ENCODE measurements around the gene MTURN.

The MTURN gene

GRCh38 chr7:30184791-30185487 is 50.2 kb downstream of the MTURN start:
- Histone ChIP-seq H3K9ac (ENCODE audit: low read depth, low read length, poor library complexity) (no peak overlapping the region), H3K18ac (ENCODE audit: low read length) (no peak overlapping the region), H3K14ac (ENCODE audit: low read length) (no peak overlapping the region), H3K4me1 (ENCODE audit: control insufficient read depth in 2 of 2, insufficient read depth in 1 of 2, low read depth in 1 of 2, low read length in 2 of 2) (peaks cover 0 to 3% of the 10 kb centered on the region in 2 donors), H3K4me3 (ENCODE audit: low read length in 2 of 2) (no peak overlapping the region), H2BK15ac (ENCODE audit: low read length) (no peak overlapping the region), H3K27me3 (ENCODE audit: control insufficient read depth in 3 of 3, insufficient read depth in 3 of 3, low read depth in 1 of 3, low read length in 3 of 3) (peaks cover 0 to 6% (median 0%) of the 10 kb centered on the region in 3 experiments), H2AFZ (ENCODE audit: low read length) (no peak overlapping the region), H3K36me3 (replicated peaks in 1 of 2; ENCODE audit: control insufficient read depth in 2 of 2, insufficient read depth in 2 of 2, low read length in 2 of 2) (no peaks in the 10 kb centered on the region), H4K8ac (ENCODE audit: low read depth, low read length) (no peak overlapping the region), H2AK5ac (ENCODE audit: low read depth, low read length) (no peak overlapping the region), H4K91ac (ENCODE audit: low read depth, low read length, poor library complexity) (no peak overlapping the region), H3K23ac (ENCODE audit: low read depth, low read length, poor library complexity) (no peak overlapping the region), H2BK12ac (ENCODE audit: low read length) (no peak overlapping the region), H3K79me1 (ENCODE audit: low read depth, low read length) (no peaks in the 10 kb centered on the region), H3K9me3 (replicated peaks in 1 of 2; ENCODE audit: control insufficient read depth in 2 of 2, insufficient read depth in 1 of 2, low read depth in 1 of 2, low read length in 2 of 2) (peaks cover 0 to 6% of the 10 kb centered on the region in 2 donors), H2BK120ac (ENCODE audit: low read depth, low read length) (no peak overlapping the region), H2BK5ac (ENCODE audit: low read length) (no peak overlapping the region), H3K27ac (replicated peaks; ENCODE audit: low read length) (no peak overlapping the region), H3K4me2 (ENCODE audit: insufficient read depth, low read length, poor library complexity, severe bottlenecking) (no peak overlapping the region), H3K4ac (ENCODE audit: low read length) (no peak overlapping the region)
- DNase-seq (ENCODE audit: low spot score), result no peak
- no CpG with 5 or more reads among the region's 4 CpGs for WGBS, 2 donors (ENCODE audit: extremely low coverage in 2 of 2, insufficient read length in 2 of 2, insufficient replicate concordance in 1 of 2)

- Histone ChIP-seq H4K91ac (ENCODE audit: low read depth, low read length, poor library complexity) (no peak overlapping the region), H2BK5ac (ENCODE audit: low read length) (no peak overlapping the region), H3K4me3 (ENCODE audit: low read length in 2 of 2) (no peak overlapping the region), H2BK120ac (ENCODE audit: low read depth, low read length) (no peak overlapping the region), H3K36me3 (replicated peaks in 1 of 2; ENCODE audit: control insufficient read depth in 2 of 2, insufficient read depth in 2 of 2, low read length in 2 of 2) (no peaks in the 10 kb centered on the region), H2BK12ac (ENCODE audit: low read length) (no peak overlapping the region), H3K14ac (ENCODE audit: low read length) (no peak overlapping the region), H2AFZ (ENCODE audit: low read length) (no peak overlapping the region), H3K23ac (ENCODE audit: low read depth, low read length, poor library complexity) (no peak overlapping the region), H3K4me1 (ENCODE audit: control insufficient read depth in 2 of 2, insufficient read depth in 1 of 2, low read depth in 1 of 2, low read length in 2 of 2) (peaks cover 0 to 3% of the 10 kb centered on the region in 2 donors), H3K4me2 (ENCODE audit: insufficient read depth, low read length, poor library complexity, severe bottlenecking) (no peak overlapping the region), H3K27ac (replicated peaks; ENCODE audit: low read length) (no peak overlapping the region), H4K8ac (ENCODE audit: low read depth, low read length) (no peak overlapping the region), H2BK15ac (ENCODE audit: low read length) (no peak overlapping the region), H3K9ac (ENCODE audit: low read depth, low read length, poor library complexity) (no peak overlapping the region), H3K79me1 (ENCODE audit: low read depth, low read length) (no peaks in the 10 kb centered on the region), H3K4ac (ENCODE audit: low read length) (no peak overlapping the region), H2AK5ac (ENCODE audit: low read depth, low read length) (no peak overlapping the region), H3K18ac (ENCODE audit: low read length) (no peak overlapping the region), H3K9me3 (replicated peaks in 1 of 2; ENCODE audit: control insufficient read depth in 2 of 2, insufficient read depth in 1 of 2, low read depth in 1 of 2, low read length in 2 of 2) (peaks cover 0 to 6% of the 10 kb centered on the region in 2 donors), H3K27me3 (ENCODE audit: control insufficient read depth in 3 of 3, insufficient read depth in 3 of 3, low read depth in 1 of 3, low read length in 3 of 3) (peaks cover 0 to 6% (median 0%) of the 10 kb centered on the region in 3 experiments)
- no peak for DNase-seq (ENCODE audit: low spot score)
These were observed 50.7 kb downstream of the MTURN start for GRCh38 chr7:30185496-30185895.

- no peak overlapping the region for H3K4me2 ChIP-seq (ENCODE audit: insufficient read depth, low read length, poor library complexity, severe bottlenecking)
- no peaks in the 10 kb centered on the region for H3K79me1 ChIP-seq (ENCODE audit: low read depth, low read length)
- no peak overlapping the region for H3K27ac ChIP-seq (replicated peaks; ENCODE audit: low read length)
- H2BK12ac ChIP-seq (ENCODE audit: low read length), result no peak overlapping the region
- H3K14ac ChIP-seq (ENCODE audit: low read length), result no peak overlapping the region
- H2AFZ ChIP-seq (ENCODE audit: low read length), result no peak overlapping the region
- H2BK120ac ChIP-seq (ENCODE audit: low read depth, low read length), result no peak overlapping the region
- no peak overlapping the region for H3K4ac ChIP-seq (ENCODE audit: low read length)
- no CpG with 5 or more reads among the region's 1 CpG for WGBS, 2 donors (ENCODE audit: extremely low coverage in 2 of 2, insufficient read length in 2 of 2, insufficient replicate concordance in 1 of 2)
- H3K36me3 ChIP-seq (replicated peaks in 1 of 2; ENCODE audit: control insufficient read depth in 2 of 2, insufficient read depth in 2 of 2, low read length in 2 of 2), result no peaks in the 10 kb centered on the region
- no peak overlapping the region for H2BK5ac ChIP-seq (ENCODE audit: low read length)
- H3K27me3 ChIP-seq (ENCODE audit: control insufficient read depth in 3 of 3, insufficient read depth in 3 of 3, low read depth in 1 of 3, low read length in 3 of 3), result no peaks in the 10 kb centered on the region
- no peak overlapping the region for H3K23ac ChIP-seq (ENCODE audit: low read depth, low read length, poor library complexity)
- no peak overlapping the region for H3K4me3 ChIP-seq (ENCODE audit: low read length in 2 of 2)
- no peak overlapping the region for H3K18ac ChIP-seq (ENCODE audit: low read length)
- no peak overlapping the region for H4K8ac ChIP-seq (ENCODE audit: low read depth, low read length)
- no peak for DNase-seq (ENCODE audit: low spot score)
- no peak overlapping the region for H4K91ac ChIP-seq (ENCODE audit: low read depth, low read length, poor library complexity)
- H3K4me1 ChIP-seq (ENCODE audit: control insufficient read depth in 2 of 2, insufficient read depth in 1 of 2, low read depth in 1 of 2, low read length in 2 of 2), result peaks cover 0 to 3% of the 10 kb centered on the region in 2 donors
- H2BK15ac ChIP-seq (ENCODE audit: low read length), result no peak overlapping the region
- peaks cover 5 to 6% of the 10 kb centered on the region in 2 donors for H3K9me3 ChIP-seq (replicated peaks in 1 of 2; ENCODE audit: control insufficient read depth in 2 of 2, insufficient read depth in 1 of 2, low read depth in 1 of 2, low read length in 2 of 2)
- H2AK5ac ChIP-seq (ENCODE audit: low read depth, low read length), result no peak overlapping the region
- no peak overlapping the region for H3K9ac ChIP-seq (ENCODE audit: low read depth, low read length, poor library complexity)
These were observed 51.9 kb downstream of the MTURN start for GRCh38 chr7:30186725-30187124.

DNA sequence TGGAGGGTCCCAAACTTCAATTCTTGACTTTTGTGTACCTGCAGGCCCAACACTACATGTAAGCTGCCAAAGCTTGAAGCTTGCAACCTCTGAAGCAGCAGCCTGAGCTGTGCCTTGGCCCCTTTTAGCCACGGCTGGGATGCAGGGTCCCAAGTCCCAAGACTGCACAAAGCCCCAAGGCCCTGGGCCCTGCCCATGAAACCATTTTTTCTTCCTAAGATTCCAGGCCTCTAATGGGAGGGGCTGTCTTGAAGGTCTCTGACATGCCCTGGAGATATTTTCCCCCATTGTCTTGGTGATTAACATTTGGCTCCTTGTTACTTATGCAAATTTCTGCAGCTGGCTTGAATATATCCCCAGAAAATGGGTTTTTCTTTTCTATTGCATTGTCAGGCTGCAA is 52.7 kb downstream of the MTURN start:
- peaks cover 0 to 3% of the 10 kb centered on the region in 2 donors for H3K4me1 ChIP-seq (ENCODE audit: control insufficient read depth in 2 of 2, insufficient read depth in 1 of 2, low read depth in 1 of 2, low read length in 2 of 2)
- H2BK12ac ChIP-seq (ENCODE audit: low read length), result no peak overlapping the region
- H3K4me3 ChIP-seq (ENCODE audit: low read length in 2 of 2), result no peak overlapping the region
- no peak overlapping the region for H2AFZ ChIP-seq (ENCODE audit: low read length)
- H3K4me2 ChIP-seq (ENCODE audit: insufficient read depth, low read length, poor library complexity, severe bottlenecking), result no peak overlapping the region
- H3K36me3 ChIP-seq (replicated peaks in 1 of 2; ENCODE audit: control insufficient read depth in 2 of 2, insufficient read depth in 2 of 2, low read length in 2 of 2), result no peaks in the 10 kb centered on the region
- H3K23ac ChIP-seq (ENCODE audit: low read depth, low read length, poor library complexity), result no peak overlapping the region
- no peak for DNase-seq (ENCODE audit: low spot score)
- no peak overlapping the region for H4K8ac ChIP-seq (ENCODE audit: low read depth, low read length)
- no peak overlapping the region for H4K91ac ChIP-seq (ENCODE audit: low read depth, low read length, poor library complexity)
- H2BK15ac ChIP-seq (ENCODE audit: low read length), result no peak overlapping the region
- H3K27me3 ChIP-seq (ENCODE audit: control insufficient read depth in 3 of 3, insufficient read depth in 3 of 3, low read depth in 1 of 3, low read length in 3 of 3), result no peaks in the 10 kb centered on the region
- H3K27ac ChIP-seq (replicated peaks; ENCODE audit: low read length), result no peak overlapping the region
- no CpG with 5 or more reads among the region's 1 CpG for WGBS, 2 donors (ENCODE audit: extremely low coverage in 2 of 2, insufficient read length in 2 of 2, insufficient replicate concordance in 1 of 2)
- no peak overlapping the region for H3K9ac ChIP-seq (ENCODE audit: low read depth, low read length, poor library complexity)
- H3K18ac ChIP-seq (ENCODE audit: low read length), result no peak overlapping the region
- no peak overlapping the region for H3K14ac ChIP-seq (ENCODE audit: low read length)
- peaks cover 5 to 6% of the 10 kb centered on the region in 2 donors for H3K9me3 ChIP-seq (replicated peaks in 1 of 2; ENCODE audit: control insufficient read depth in 2 of 2, insufficient read depth in 1 of 2, low read depth in 1 of 2, low read length in 2 of 2)
- H2AK5ac ChIP-seq (ENCODE audit: low read depth, low read length), result no peak overlapping the region
- H2BK120ac ChIP-seq (ENCODE audit: low read depth, low read length), result no peak overlapping the region
- H3K4ac ChIP-seq (ENCODE audit: low read length), result no peak overlapping the region
- H3K79me1 ChIP-seq (ENCODE audit: low read depth, low read length), result no peaks in the 10 kb centered on the region
- H2BK5ac ChIP-seq (ENCODE audit: low read length), result no peak overlapping the region

Data from neuronal stem cell (in vitro differentiated cells).